OCI-LY3 (cell line): ENCODE results near the gene UGT1A5.

Source experiments
- EZH2phosphoT487 ChIP-seq: fragments of 200-600 bp; shearing (Covaris generic); IDR thresholded peaks from 2 replicates; pipeline ENCODE4 v1.6.1; 2018; ENCODE audit warnings: antibody characterized with exemption, mixed run types, low read depth
- TF ChIP-seq, protein P1 (sequence below): fragments of 200-600, 300-600 bp; sonication (generic); IDR thresholded peaks from 2 replicates; pipeline ENCODE4 v1.5.1; 2014; ENCODE audit warnings: antibody characterized with exemption, low read length, low read depth

DNA sequence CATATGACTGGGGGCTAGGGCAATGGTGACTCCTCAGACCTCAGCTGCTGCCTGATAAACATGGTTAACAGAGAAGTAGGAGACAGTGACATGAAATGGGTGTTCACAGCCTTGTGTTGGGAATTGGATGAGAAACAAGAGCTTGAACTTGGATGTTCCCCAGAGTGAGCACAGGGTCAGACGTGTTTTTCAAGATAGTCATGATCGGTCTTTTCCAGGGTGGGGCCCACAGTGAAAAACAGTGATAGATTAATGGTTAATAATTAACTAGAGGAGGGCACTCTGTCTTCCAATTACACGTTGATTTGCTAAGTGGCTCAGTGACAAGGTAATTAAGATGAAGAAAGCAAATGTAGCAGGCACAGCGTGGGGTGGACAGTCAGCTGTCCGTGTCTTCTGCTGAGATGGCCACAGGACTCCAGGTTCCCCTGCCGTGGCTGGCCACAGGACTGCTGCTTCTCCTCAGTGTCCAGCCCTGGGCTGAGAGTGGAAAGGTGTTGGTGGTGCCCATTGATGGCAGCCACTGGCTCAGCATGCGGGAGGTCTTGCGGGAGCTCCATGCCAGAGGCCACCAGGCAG is 16.1 kb downstream of the UGT1A5 start, which contains the start of gene UGT1A3:
- TF ChIP-seq, protein P1, sequence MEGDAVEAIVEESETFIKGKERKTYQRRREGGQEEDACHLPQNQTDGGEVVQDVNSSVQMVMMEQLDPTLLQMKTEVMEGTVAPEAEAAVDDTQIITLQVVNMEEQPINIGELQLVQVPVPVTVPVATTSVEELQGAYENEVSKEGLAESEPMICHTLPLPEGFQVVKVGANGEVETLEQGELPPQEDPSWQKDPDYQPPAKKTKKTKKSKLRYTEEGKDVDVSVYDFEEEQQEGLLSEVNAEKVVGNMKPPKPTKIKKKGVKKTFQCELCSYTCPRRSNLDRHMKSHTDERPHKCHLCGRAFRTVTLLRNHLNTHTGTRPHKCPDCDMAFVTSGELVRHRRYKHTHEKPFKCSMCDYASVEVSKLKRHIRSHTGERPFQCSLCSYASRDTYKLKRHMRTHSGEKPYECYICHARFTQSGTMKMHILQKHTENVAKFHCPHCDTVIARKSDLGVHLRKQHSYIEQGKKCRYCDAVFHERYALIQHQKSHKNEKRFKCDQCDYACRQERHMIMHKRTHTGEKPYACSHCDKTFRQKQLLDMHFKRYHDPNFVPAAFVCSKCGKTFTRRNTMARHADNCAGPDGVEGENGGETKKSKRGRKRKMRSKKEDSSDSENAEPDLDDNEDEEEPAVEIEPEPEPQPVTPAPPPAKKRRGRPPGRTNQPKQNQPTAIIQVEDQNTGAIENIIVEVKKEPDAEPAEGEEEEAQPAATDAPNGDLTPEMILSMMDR, result no peak
- no peak for TF ChIP-seq EZH2phosphoT487
